GM12878 (cell line): ENCODE data around the gene ZNF726. TPM values are rescaled to one million over a fixed set of nuclear protein-coding genes. Genes with fewer than 3 reads are reported as not detected.

Experiments
- ATAC-seq: fragments of 200-7000 bp; cut with Tn5 transposase; 3 replicates; pipeline ENCODE4 v1.9.1; 2020; ENCODE audit warnings: mild to moderate bottlenecking, moderate library complexity
- Bru-seq: library from RNA; stranded (reverse); fragments of 400-500 nt; gene quantifications from one replicate; lab custom pipeline; 2021; lab: Mats Ljungman, UMichigan
- BruChase-seq, 2 experiments: library from RNA; stranded (reverse); fragments of 400-500 nt; gene quantifications; one replicate each; lab custom pipeline; 2021; lab: Mats Ljungman, UMichigan
- BruUV-seq: library from RNA; stranded (reverse); fragments of 400-500 nt; replicated peaks from 2 replicates; lab custom pipeline; 2021; lab: Mats Ljungman, UMichigan
- CTCF ChIA-PET: fragments of 300-600 bp; sonication (Branson Sonifier 250); formaldehyde crosslinking; extraction: SDS; loops from one replicate; lab custom pipeline; 2021; ENCODE audit warnings: inconsistent platforms; lab: Yijun Ruan, JAX
- POLR2A ChIA-PET: fragments of 350-600 bp; formaldehyde crosslinking; extraction: SDS; loops from one replicate; lab custom pipeline; 2021; ENCODE audit warnings: inconsistent platforms; lab: Charles Lee
- RAD21 ChIA-PET: fragments of 300-600 bp; sonication (Branson Sonifier 250); formaldehyde crosslinking; loops from one replicate; lab custom pipeline; 2023; ENCODE audit warnings: antibody characterized with exemption; ENCODE audit not compliant: unreplicated experiment; lab: Charles Lee
- SMC1A ChIA-PET: fragments of 300-600 bp; sonication (Branson Sonifier 250); formaldehyde crosslinking; loops from one replicate; lab custom pipeline; 2023; ENCODE audit not compliant: unreplicated experiment, uncharacterized antibody; lab: Charles Lee
- DNase-seq: peaks from one replicate; pipeline ENCODE4 v3.0.0-alpha.2; 2011; ENCODE audit warnings: low read depth, low spot score
- FAIRE-seq: peaks from 3 replicates; lab custom pipeline; 2011; peaks lifted over from hg19 to GRCh38; lab: Jason Lieb, UNC
- H2AFZ ChIP-seq: 2 replicates; pipeline ENCODE4 v1.6.0; 2011; ENCODE audit warnings: low read depth, low read length, control low read depth; ENCODE audit not compliant: control insufficient read depth
- H3K27ac ChIP-seq: 2 replicates; pipeline ENCODE4 v1.5.1; 2011; ENCODE audit warnings: control low read depth; ENCODE audit not compliant: control insufficient read depth, insufficient read depth
- H3K27me3 ChIP-seq, 2 experiments: replicated peaks in 1 of 2; 2 replicates each; pipeline versions ENCODE4 v1.6.0 to v1.6.1; 2011; ENCODE audit warnings: low read length in 1 of 2; ENCODE audit not compliant: control insufficient read depth in 2 of 2, insufficient read depth in 2 of 2
- H3K36me3 ChIP-seq, 2 experiments: 2 replicates each; pipeline ENCODE4 v1.5.1; 2011; ENCODE audit warnings: low read length in 1 of 2; ENCODE audit not compliant: control insufficient read depth in 2 of 2, insufficient read depth in 2 of 2
- H3K4me1 ChIP-seq: 2 replicates; pipeline ENCODE4 v1.6.1; 2011; ENCODE audit warnings: mild to moderate bottlenecking, low read length, moderate library complexity, mixed read lengths; ENCODE audit not compliant: control insufficient read depth, insufficient read depth
- H3K4me2 ChIP-seq: 2 replicates; pipeline ENCODE4 v1.6.0; 2011; ENCODE audit warnings: control low read depth; ENCODE audit not compliant: control insufficient read depth, insufficient read depth
- H3K4me3 ChIP-seq: fragments of 200-600 bp; sonication (generic); 2 replicates; pipeline ENCODE4 v1.5.1; 2016
- H3K79me2 ChIP-seq: 2 replicates; pipeline ENCODE4 v1.6.0; 2011; ENCODE audit warnings: low read length; ENCODE audit not compliant: control insufficient read depth, insufficient read depth
- H3K9ac ChIP-seq: 2 replicates; pipeline ENCODE4 v1.8.0; 2011; ENCODE audit warnings: low read length, control low read depth, mixed read lengths; ENCODE audit not compliant: control insufficient read depth, insufficient read depth
- H3K9me3 ChIP-seq: replicated peaks from 3 replicates; pipeline ENCODE4 v1.5.1; 2011; ENCODE audit warnings: mild to moderate bottlenecking, low read length; ENCODE audit not compliant: control insufficient read depth, insufficient read depth
- H4K20me1 ChIP-seq: 2 replicates; pipeline ENCODE4 v1.6.0; 2011; ENCODE audit not compliant: control insufficient read depth, insufficient read depth
- ASH2L ChIP-seq: fragments of 300-600, 200-600 bp; sonication (generic); IDR thresholded peaks from 2 replicates; pipeline ENCODE4 v1.6.1; 2017; ENCODE audit warnings: low read depth, mild to moderate bottlenecking, borderline replicate concordance
- BACH1 ChIP-seq: fragments of 450-650 bp; IDR thresholded peaks from 2 replicates; pipeline ENCODE4 v1.6.1; 2017; ENCODE audit warnings: mild to moderate bottlenecking, borderline replicate concordance
- JUNB ChIP-seq: IDR thresholded peaks from 2 replicates; pipeline ENCODE4 v1.6.1; 2016; ENCODE audit warnings: antibody characterized with exemption, mild to moderate bottlenecking
- JUND ChIP-seq: IDR thresholded peaks from 2 replicates; pipeline ENCODE4 v1.6.1; 2012; ENCODE audit warnings: low read depth, mild to moderate bottlenecking, low read length, improper control_type of control experiment, moderate library complexity
- POLR2AphosphoS2 ChIP-seq: IDR thresholded peaks from 2 replicates; pipeline ENCODE4 v1.6.1; 2011; ENCODE audit warnings: low read depth, mild to moderate bottlenecking, low read length, improper control_type of control experiment, moderate library complexity
- SREBF1 ChIP-seq: IDR thresholded peaks from 2 replicates; pipeline ENCODE4 v1.6.1; 2012; ENCODE audit warnings: mild to moderate bottlenecking, low read length
- SREBF2 ChIP-seq: IDR thresholded peaks from 2 replicates; pipeline ENCODE4 v1.6.1; 2012; ENCODE audit warnings: mild to moderate bottlenecking, low read length
- SUPT20H ChIP-seq: IDR thresholded peaks from 2 replicates; pipeline ENCODE4 v1.6.1; 2011; ENCODE audit warnings: low read depth, mild to moderate bottlenecking, low read length, moderate library complexity, borderline replicate concordance; ENCODE audit not compliant: control insufficient read depth
- TARDBP ChIP-seq: IDR thresholded peaks from 2 replicates; pipeline ENCODE4 v1.6.1; 2016; ENCODE audit warnings: borderline replicate concordance
- ZNF274 ChIP-seq: IDR thresholded peaks from one replicate; pipeline ENCODE4 v1.8.0; 2011; ENCODE audit not compliant: insufficient read length, insufficient read depth
- WGBS: methylation state at CpG from one replicate; pipeline ENCODE4 v1.1.6; 2016; ENCODE audit warnings: low lambda C conversion rate; ENCODE audit not compliant: insufficient replicate concordance, insufficient coverage; ENCODE audit errors: missing lambda C conversion rate; 5-methylcytosine and 5-hydroxymethylcytosine counted together
- in situ Hi-C: fragments of 300-500 bp; cut with MboI; formaldehyde crosslinking; loops from 9 replicates; pipeline ENCODE4 v1.14.3; 2018; ENCODE audit warnings: mixed read lengths
- intact Hi-C: fragments of 100-400 bp; cut with micrococcal nuclease; formaldehyde crosslinking; loops from one replicate; pipeline ENCODE4 v1.14.2; 2022; ENCODE audit not compliant: unreplicated experiment
- long read RNA-seq, 2 experiments: library from polyadenylated mRNA; unstranded; transcript quantifications; one replicate each; pipeline ENCODE4 v2.0.0, GENCODE V29; 2019 to 2020
- polyA minus RNA-seq, 3 experiments: library from RNA; depleted of rRNA, polyadenylated mRNA; stranded (reverse); fragments of >200 nt; gene quantifications; 2 replicates each; pipeline ENCODE4 v1.2.3, GENCODE V29; 2011
- polyA plus RNA-seq, 11 experiments: library from polyadenylated mRNA; depleted of rRNA in 4 of 11; unstranded in 6 of 11; stranded (reverse) in 5 of 11; fragments of >200 nt; fragmentation: Nextera tagmentation in 4 of 11; fragmentation: Illumina TruSeq in 1 of 11; extraction: Ambion mirVana in 4 of 11; extraction: Trizol in 1 of 11; gene quantifications; 1 replicate in 1 of 11; 2 replicates in 10 of 11; pipeline versions ENCODE4 v1.2.1 to v1.2.3, GENCODE V29; 2011 to 2016; ENCODE audit warnings: inconsistent platforms in 2 of 11, missing spikeins in 2 of 11, low read depth in 1 of 11
- total RNA-seq, 4 experiments: library from RNA; depleted of rRNA in 3 of 4; stranded (reverse); fragments of >200 nt in 3 of 4; fragmentation: Illumina TruSeq in 1 of 4; extraction: Trizol in 1 of 4; gene quantifications; 2 replicates each; pipeline versions ENCODE4 v1.2.1 to v1.2.3, GENCODE V29; 2013 to 2021
- TF ChIP-seq, protein P1 (sequence below): fragments of 450-650 bp; IDR thresholded peaks from 2 replicates; pipeline ENCODE4 v1.6.1; 2017; ENCODE audit warnings: mild to moderate bottlenecking
- TF ChIP-seq, protein P2 (sequence below): fragments of 450-650 bp; IDR thresholded peaks from 2 replicates; pipeline ENCODE4 v1.6.1; 2018; ENCODE audit warnings: mild to moderate bottlenecking, low read depth, moderate library complexity; ENCODE audit not compliant: partially characterized antibody
- TF ChIP-seq, protein P3 (sequence below): IDR thresholded peaks from 2 replicates; pipeline ENCODE4 v1.6.1; 2011; ENCODE audit warnings: mild to moderate bottlenecking, low read depth, low read length, moderate library complexity; ENCODE audit not compliant: insufficient replicate concordance

Gene ZNF726
- total RNA-seq (2013; cell fraction: nucleolus; rRNA removed), result 4.2 and 6.0 TPM in 2 replicates
- total RNA-seq (2014; rRNA removed) (1.6 and 2.0 TPM in 2 replicates), total RNA-seq (2014; rRNA removed; fragmentation: Illumina TruSeq; extraction: Trizol) (1.1 and 1.8 TPM in 2 replicates), total RNA-seq (2021) (0.80 and 1.3 TPM in 2 replicates), polyA plus RNA-seq (2011; rRNA removed) (2.3 and 3.6 TPM in 2 replicates), polyA plus RNA-seq (2014; fragmentation: Illumina TruSeq; extraction: Trizol) (0.86 and 1.4 TPM in 2 replicates), polyA plus RNA-seq (2014; fragmentation: Nextera tagmentation; extraction: Ambion mirVana) (under 1 TPM; 0.69 to 0.93 TPM), polyA plus RNA-seq (2014; rRNA removed) (1.4 and 1.8 TPM in 2 replicates), polyA plus RNA-seq (2016; fragmentation: Nextera tagmentation; extraction: Ambion mirVana) (1 to 10 TPM; 1.5 to 1.6 TPM), polyA minus RNA-seq (2011; rRNA and poly(A)+ RNA removed) (1.8 TPM in 2 replicates), Bru-seq, nascent RNA (percentile 43 among the genes with signal in this experiment), BruChase-seq, experiment 1, labeled RNA remaining after a 6-hour chase (percentile 36 among the genes with signal in this experiment), BruChase-seq, experiment 2, labeled RNA remaining after a 2-hour chase (percentile 41 among the genes with signal in this experiment)
- polyA plus RNA-seq (2011; ENCODE audit: low read depth), result 0.91 TPM
- 1.6 and 2.3 TPM in 2 replicates for polyA plus RNA-seq (2011; cell fraction: cytosol; rRNA removed)
- 3.0 and 3.2 TPM in 2 replicates for polyA plus RNA-seq (2011; cell fraction: nucleus; rRNA removed)
- 1.2 and 1.6 TPM in 2 replicates for polyA plus RNA-seq (2012)
- polyA minus RNA-seq (2011; cell fraction: cytosol; rRNA and poly(A)+ RNA removed), result 1.7 TPM in 1 of 2 replicates, not detected in the other
- polyA minus RNA-seq (2011; cell fraction: nucleus; rRNA and poly(A)+ RNA removed), result 2.5 and 3.8 TPM in 2 replicates
- long read RNA-seq, experiment 1, result 0 reads
- long read RNA-seq, experiment 2, partial matches to known transcripts, result 0 of 5 reads
- long read RNA-seq, experiment 2, other reads (novel, unspliced or antisense), result 1 of 5 reads

DNA sequence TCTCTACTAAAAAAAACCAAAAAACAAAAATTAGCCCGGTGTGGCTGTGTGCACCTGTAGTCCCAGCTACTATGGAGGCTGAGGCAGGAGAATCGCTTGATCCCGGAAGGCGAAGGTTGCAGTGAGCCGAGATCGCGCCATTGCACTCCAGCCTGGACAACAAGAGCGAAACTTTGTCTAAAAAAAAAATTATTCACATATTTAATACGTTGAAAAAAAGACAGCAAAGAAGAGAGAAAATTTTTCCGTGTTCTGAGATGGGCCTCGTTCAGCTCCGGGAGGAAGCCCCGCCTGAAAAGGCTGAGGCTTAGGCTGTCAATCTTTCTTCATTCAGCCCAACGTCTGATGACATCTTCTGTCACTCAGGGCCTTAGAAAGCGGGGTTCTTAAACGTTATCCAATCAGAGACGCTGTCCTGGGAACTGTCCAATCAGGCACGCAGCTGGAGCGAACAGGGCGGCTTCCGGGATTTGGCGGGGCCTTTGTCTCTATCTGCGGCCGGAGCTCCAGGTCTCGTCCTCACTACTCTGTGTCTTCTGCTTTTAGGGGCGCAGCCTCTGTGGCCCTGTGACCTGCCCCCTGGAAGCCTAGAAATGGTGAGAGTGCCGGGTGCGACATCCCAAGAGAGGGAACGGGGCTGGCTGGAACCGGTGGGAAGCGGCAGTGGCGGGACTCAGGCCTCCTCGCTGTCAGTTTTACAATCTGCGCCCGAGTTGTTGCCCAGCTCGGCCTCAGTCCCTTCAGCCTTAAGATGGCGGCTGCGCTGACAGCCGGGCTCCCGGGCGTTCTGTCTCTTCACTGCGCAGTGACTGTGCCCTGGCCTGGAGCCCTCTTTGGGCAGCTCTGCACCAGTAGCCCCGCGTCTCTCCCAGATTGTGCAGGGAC is at the start of gene ZNF726:
ZNF726 (plus strand) TSS at position 485 of the 885 bp plus-strand sequence; CDS start at position 594, 109 bp downstream.
- no peaks in the 10 kb centered on the region for H3K36me3 ChIP-seq
- BruUV-seq, result TSS peak; percentile 63
- DNase-seq (peak; percentile 37), FAIRE-seq (no peak), ATAC-seq (peak; percentile 81)
- H3K4me3 ChIP-seq, result peak within 1 kb of the TSS; percentile 48
- WGBS, result 16% methylated on average over 44 of the region's 44 CpGs
- H3K9me3 ChIP-seq, result peaks cover 5% of the 10 kb centered on the region; the same call in 1 of the 3 replicates
- ChIA-PET SMC1A (no interaction called here), CTCF (no interaction called here), RAD21 (no interaction called here), POLR2A (no interaction called here)
- peak within 1 kb of the TSS; percentile 48; the same call in 1 of the 2 replicates for H3K9ac ChIP-seq
- peak within 1 kb of the TSS; percentile 66 for H3K4me2 ChIP-seq
- no peaks in the 10 kb centered on the region for H3K27me3 ChIP-seq
- intact Hi-C loops, result no loop called here
- H2AFZ ChIP-seq, result peak within 1 kb of the TSS; percentile 71
- no peaks in the 10 kb centered on the region for H4K20me1 ChIP-seq
- peak within 1 kb of the TSS; percentile 56 for H3K27ac ChIP-seq
- H3K4me1 ChIP-seq, result no peaks in the 10 kb centered on the region
- in situ Hi-C loops, result no loop called here
- H3K79me2 ChIP-seq, result no peaks in the 10 kb centered on the region
- TF ChIP-seq BACH1, result no peak
- TF ChIP-seq, protein P1, sequence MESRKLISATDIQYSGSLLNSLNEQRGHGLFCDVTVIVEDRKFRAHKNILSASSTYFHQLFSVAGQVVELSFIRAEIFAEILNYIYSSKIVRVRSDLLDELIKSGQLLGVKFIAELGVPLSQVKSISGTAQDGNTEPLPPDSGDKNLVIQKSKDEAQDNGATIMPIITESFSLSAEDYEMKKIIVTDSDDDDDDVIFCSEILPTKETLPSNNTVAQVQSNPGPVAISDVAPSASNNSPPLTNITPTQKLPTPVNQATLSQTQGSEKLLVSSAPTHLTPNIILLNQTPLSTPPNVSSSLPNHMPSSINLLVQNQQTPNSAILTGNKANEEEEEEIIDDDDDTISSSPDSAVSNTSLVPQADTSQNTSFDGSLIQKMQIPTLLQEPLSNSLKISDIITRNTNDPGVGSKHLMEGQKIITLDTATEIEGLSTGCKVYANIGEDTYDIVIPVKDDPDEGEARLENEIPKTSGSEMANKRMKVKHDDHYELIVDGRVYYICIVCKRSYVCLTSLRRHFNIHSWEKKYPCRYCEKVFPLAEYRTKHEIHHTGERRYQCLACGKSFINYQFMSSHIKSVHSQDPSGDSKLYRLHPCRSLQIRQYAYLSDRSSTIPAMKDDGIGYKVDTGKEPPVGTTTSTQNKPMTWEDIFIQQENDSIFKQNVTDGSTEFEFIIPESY, result no peak
- TF ChIP-seq JUNB, result no peak
- TF ChIP-seq, protein P2, sequence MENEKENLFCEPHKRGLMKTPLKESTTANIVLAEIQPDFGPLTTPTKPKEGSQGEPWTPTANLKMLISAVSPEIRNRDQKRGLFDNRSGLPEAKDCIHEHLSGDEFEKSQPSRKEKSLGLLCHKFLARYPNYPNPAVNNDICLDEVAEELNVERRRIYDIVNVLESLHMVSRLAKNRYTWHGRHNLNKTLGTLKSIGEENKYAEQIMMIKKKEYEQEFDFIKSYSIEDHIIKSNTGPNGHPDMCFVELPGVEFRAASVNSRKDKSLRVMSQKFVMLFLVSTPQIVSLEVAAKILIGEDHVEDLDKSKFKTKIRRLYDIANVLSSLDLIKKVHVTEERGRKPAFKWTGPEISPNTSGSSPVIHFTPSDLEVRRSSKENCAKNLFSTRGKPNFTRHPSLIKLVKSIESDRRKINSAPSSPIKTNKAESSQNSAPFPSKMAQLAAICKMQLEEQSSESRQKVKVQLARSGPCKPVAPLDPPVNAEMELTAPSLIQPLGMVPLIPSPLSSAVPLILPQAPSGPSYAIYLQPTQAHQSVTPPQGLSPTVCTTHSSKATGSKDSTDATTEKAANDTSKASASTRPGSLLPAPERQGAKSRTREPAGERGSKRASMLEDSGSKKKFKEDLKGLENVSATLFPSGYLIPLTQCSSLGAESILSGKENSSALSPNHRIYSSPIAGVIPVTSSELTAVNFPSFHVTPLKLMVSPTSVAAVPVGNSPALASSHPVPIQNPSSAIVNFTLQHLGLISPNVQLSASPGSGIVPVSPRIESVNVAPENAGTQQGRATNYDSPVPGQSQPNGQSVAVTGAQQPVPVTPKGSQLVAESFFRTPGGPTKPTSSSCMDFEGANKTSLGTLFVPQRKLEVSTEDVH, result no peak
- TF ChIP-seq SREBF1, result no peak
- TF ChIP-seq POLR2AphosphoS2, result no peak
- no peak for TF ChIP-seq ZNF274
- no peak for TF ChIP-seq SREBF2
- TF ChIP-seq TARDBP, result no peak
- TF ChIP-seq SUPT20H, result no peak
- TF ChIP-seq ASH2L, result no peak
- TF ChIP-seq JUND, result no peak
- TF ChIP-seq, protein P3, sequence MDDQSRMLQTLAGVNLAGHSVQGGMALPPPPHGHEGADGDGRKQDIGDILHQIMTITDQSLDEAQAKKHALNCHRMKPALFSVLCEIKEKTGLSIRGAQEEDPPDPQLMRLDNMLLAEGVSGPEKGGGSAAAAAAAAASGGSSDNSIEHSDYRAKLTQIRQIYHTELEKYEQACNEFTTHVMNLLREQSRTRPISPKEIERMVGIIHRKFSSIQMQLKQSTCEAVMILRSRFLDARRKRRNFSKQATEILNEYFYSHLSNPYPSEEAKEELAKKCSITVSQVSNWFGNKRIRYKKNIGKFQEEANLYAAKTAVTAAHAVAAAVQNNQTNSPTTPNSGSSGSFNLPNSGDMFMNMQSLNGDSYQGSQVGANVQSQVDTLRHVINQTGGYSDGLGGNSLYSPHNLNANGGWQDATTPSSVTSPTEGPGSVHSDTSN, result peak; percentile 90
